ENCODE measurements around the gene TPRG1L.

DNA sequence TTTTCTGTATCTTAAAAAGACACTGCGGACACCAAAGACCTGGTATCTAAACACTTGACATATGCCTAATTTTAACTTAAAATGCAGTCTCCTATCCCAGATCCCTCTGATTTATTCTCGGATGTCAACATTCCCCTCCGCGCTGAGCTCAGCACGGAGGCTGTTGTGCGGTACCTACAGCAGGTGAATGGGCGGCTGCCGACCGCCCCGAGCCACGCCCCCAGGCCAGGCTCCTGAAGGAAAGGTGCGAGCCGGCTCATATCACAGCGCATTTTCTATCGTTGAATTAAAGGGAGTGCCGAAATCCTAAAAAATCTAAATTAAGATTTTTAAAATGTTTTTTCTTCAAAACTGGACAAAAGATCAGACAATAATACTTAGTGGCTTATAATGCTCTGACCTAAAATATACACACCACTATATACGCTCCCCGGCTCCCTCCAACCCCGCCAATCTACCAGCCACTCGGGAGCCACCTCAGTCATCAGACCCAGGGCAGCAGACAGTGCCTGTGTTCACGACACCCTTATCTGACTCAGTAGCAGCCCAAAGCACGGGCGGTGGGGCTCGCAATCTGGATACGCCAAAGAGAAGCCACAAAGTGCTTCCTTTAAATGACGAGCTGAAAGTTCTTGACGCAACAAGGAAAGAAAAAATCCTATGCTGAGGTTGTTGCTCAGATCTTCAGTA lies 21.0 kb downstream of the TPRG1L start:
- TF ChIP-seq, protein P1, sequence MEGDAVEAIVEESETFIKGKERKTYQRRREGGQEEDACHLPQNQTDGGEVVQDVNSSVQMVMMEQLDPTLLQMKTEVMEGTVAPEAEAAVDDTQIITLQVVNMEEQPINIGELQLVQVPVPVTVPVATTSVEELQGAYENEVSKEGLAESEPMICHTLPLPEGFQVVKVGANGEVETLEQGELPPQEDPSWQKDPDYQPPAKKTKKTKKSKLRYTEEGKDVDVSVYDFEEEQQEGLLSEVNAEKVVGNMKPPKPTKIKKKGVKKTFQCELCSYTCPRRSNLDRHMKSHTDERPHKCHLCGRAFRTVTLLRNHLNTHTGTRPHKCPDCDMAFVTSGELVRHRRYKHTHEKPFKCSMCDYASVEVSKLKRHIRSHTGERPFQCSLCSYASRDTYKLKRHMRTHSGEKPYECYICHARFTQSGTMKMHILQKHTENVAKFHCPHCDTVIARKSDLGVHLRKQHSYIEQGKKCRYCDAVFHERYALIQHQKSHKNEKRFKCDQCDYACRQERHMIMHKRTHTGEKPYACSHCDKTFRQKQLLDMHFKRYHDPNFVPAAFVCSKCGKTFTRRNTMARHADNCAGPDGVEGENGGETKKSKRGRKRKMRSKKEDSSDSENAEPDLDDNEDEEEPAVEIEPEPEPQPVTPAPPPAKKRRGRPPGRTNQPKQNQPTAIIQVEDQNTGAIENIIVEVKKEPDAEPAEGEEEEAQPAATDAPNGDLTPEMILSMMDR (IDR thresholded peaks at IDR 0.05; ENCODE audit: low read length), result no peak
- TF ChIP-seq EZH2phosphoT487 (IDR thresholded peaks at IDR 0.05; ENCODE audit: low read length), result no peak

Measured in MM.1S (cell line).